Inflammatory macrophage treated with lipopolysaccharide for 4 hours (primary cell): Measurements from ENCODE around the gene TRAT1.

ENCODE experiments used
- DNase-seq: peaks from one replicate; pipeline ENCODE4 v3.0.0-alpha.2; 2020

Gene TRAT1

DNA sequence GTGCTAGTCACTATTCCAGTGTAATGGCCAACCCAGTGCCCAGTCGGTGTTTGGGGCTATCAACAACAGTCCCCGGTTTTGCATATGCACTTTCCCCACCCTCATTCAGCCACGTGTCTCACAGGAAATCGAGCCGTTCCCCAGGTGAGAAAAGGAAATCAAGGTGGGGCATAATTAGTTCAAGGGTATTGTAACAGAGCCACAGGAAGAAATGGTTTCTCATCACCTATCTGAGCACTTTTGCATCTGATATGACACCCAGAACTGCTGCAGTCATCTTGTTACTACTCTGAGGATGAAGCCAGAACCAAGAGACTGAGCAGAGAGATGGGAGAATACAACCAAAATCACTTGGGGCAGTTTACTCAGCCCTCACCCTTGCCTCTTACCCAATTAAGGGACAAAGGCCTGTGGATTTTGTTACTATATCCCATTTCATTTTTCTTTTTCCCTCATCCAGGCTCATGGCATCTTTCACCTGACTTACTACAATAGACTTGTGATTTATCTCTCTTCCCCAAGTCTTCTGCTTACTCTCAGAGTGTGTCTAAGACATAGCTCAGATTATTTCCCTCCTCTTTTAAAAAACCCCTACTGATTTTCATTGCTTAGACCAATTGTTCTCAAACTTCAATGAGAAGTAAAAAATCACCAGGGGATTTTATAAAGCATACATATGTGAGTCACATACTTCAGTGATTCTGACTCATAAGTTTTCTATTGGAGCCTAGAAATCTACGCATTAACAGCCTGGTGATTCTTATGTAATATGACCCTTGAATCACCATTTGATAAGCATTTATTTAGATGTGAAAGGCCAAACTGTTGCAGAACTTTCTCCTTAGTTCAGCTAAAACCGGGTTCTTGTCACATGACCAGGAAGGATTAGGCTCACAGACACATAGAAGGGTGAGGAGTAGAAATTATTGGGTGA, 40.5 kb downstream of the TRAT1 start:
- DNase-seq: no peak

DNA sequence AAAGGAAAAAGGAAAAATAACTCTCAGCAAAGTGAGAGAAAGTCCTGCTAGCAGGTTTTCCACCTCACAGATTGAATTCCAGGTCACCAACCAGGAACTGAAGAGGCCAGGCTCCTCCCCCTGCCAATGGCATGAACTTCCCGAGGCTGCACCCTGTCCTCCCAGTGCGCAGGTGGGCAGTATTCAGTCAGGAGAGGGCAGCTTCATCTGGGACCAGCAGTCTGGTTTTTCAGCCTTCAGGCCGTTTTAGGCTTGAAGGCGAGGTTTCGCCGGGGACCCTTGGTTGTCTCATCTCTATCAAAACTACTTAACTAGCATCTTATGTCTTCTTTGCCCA, 41.2 kb downstream of the TRAT1 start:
- no peak for DNase-seq

DNA sequence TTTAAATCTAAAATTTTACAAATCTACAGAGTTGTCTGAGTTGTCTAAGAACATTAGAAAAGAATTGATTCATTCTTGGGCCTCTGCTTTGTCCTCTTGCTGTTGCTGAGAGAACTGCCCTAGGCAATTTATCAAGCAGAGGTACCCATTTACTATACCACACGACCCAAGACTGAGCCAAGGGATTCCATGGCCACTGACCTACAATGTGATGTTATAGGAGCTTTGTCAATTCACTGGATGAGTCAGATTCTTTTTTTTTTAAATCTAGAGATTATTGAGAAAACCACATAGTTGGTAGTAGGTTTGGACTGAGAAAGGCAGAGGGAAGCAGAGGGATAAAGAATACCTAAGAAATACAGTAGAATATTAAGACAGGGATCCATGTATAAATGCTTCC, 55.3 kb downstream of the TRAT1 start:
- no peak for DNase-seq

DNA sequence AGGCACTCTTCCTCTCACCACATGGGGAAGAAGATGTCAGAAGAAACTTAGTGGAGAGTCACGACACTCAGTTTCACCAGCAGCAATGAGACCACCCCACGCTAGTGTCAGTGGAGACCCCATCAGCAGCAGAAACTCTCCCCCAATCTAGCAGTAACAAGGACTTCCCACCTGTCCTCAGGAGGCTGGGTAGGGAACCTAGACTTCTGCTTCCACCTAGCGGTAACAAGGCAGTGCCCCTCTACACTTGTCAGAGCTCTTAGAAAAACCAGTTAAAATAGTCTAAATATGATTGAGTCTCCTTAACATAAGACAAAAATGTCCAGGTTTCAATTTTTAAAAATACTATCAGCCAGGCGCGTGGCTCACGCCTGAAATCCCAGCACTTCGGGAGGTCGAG, 57.3 kb downstream of the TRAT1 start:
- no peak for DNase-seq

DNA sequence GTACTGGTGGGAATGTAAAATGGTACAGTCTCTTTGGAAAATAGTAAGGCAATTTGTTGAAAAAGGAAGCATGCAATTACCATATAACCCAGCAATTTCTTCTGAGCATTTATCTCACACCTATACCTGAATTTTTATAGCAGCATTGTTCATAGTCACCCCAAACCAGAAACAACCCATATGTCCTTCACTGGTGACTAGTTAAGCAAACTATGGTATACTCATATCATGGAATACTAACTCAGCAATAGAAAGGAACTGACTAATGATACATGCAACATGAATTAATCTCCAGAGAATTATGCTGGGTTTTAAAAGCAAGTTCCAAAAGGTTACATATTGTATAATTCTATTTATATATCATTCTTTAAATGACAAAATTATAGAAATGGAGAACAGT, 60.2 kb downstream of the TRAT1 start:
- no peak for DNase-seq

DNA sequence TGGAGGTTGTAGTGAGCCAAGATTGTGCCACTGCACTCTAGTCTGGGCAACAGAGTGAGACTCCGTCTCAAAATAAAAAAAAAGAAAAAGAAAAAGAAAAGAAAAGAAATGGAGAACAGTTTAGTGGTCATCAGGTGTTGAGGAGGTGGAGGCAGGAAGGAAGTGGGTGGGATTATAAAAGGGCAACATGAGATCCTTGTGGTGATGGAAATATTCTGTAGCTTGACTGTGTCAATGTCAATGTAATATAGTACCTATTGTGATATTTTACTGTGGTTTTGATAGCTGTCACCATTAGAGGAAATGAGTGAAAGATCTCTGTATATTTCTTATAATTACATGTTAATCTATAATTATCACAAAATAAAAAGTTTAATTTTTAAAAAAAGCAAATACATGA, 60.8 kb downstream of the TRAT1 start:
- no peak for DNase-seq

DNA sequence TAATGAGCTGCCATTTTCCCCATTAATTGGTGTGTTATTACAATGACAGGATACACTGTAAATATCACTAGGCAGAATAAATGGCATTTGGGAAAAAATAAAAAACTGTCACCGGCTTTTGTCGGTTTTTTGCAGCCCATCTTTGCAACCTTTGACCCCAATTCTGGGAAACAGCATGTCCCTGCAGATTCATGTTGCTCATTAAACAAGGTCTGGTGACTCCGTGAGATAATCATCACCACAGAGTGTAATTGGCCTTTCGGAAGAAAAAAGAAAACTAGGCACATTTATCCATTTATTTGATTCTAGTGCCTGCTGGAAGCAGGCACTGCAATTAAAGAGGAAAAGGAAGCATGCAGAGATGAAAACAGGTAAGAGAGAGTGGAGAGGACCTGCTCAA, 64.5 kb downstream of the TRAT1 start:
- DNase-seq: no peak

DNA sequence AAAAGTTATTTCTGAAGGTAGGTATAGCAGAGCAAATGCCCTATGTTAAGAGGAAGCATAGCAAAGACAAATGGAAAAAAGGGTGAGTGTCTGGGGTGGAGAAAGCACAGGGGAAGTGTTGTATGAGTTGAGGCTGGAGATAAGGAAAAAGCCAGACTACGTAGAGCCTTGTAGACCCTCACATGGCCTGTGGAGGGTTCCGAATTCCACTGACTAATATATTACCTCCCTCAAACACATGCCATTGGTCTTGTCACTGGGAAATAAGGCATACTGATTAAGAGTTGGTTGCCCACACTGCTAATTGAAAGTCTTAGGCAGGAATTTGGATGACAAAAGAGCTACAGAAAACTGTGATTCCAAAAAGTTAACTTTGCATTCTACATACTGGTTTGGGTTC, 65.2 kb downstream of the TRAT1 start:
- no peak for DNase-seq

DNA sequence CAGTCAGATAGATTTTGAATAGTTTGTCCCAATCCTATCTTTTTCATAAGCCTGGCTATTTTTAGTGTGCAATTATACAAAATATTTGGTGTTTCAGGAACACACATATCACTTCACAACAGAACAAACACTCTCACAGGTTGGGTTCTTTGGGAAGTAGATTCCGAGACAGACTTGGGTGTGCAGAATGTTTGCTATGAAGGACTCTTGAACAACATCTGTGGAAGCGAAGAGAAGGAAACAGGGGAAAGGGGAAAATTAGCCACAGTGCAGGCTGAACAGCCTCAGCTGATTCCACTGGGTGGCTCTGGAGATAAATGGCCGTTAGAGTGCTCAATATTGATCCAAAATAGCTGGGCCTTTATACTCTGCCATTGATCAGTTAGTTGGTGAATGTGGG, 69.2 kb downstream of the TRAT1 start:
- DNase-seq: no peak

DNA sequence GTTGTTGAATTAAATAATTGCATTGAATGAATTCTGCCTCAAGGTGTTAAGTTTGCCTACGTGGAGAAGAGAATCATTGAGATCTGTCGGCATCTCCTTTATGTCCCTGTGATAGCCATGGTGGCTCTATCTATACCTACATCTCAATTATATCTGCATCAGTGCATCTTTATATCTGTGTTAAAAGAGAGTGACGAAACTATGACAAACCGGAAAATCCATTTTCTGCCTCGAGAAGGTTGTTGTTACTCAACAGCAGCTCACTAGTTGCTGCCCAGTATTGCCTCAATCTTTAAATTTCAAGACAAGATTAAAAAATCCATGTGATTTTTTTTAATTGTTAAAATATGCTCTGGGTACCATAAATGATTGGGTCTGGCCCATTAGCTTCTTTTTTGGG, 72.4 kb downstream of the TRAT1 start:
- DNase-seq: no peak

DNA sequence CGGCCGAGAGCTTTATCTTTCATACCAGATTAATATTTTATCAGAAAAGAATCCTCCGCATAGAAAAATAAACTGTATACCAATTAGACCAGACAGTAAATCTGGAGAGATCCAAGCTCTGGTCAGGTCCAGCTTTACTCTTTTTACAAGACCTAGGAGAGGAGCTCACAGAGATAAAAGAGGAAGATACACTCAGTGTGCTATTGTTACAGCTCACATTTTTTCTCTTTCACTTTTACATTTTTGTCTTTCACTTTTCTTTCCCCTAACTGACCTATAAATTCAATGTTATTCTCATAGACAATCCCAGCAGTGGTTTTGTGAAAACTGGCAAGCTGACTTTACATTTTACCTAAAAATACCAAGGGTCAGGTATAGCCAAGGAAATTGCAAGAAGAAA, 75.3 kb downstream of the TRAT1 start:
- peak; percentile 39 for DNase-seq

DNA sequence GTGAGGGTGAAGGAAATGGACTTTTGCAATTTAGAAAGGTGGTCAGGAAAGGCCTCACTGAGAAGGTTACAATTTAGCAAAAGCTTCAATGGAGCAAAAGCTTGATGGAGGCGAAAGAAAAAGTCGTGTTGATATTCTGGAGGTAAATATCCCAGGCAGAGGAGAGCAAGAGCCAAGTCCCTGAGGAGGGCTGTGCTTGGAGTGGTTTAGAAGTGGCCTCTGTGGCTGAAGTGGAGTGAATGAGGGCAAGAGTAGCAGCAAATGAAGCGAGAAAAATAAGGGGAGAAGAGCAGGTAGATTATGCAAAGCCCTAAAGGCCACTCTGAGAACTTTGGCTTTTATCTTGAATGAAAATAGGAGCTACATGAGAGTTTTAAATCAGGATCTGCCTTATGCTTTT, 76.9 kb downstream of the TRAT1 start:
- no peak for DNase-seq
